K562 (cell line): Measurements from ENCODE around the gene NAGLU. TPM values are rescaled to one million over a fixed set of nuclear protein-coding genes. Genes with fewer than 3 reads are reported as not detected.

ENCODE experiments used
- BCOR ChIP-seq: fragments of 450-650 bp; IDR thresholded peaks from 2 replicates; pipeline ENCODE4 v1.6.1; 2016
- COPS2 ChIP-seq: fragments of 450-650 bp; conservative IDR thresholded peaks from 2 replicates; pipeline ENCODE4 v1.6.1; 2016; ENCODE audit warnings: mild to moderate bottlenecking, moderate library complexity
- EGR1 ChIP-seq: fragments of 450-650 bp; conservative IDR thresholded peaks from 2 replicates; pipeline ENCODE4 v1.6.1; 2017; ENCODE audit warnings: mild to moderate bottlenecking
- EP400 ChIP-seq: fragments of 450-650 bp; IDR thresholded peaks from 2 replicates; pipeline ENCODE4 v1.6.1; 2017; ENCODE audit warnings: antibody characterized with exemption, mild to moderate bottlenecking, moderate library complexity
- ETV6 ChIP-seq, 3 experiments: fragments of 150-350 bp in 1 of 3; sonication (generic) in 1 of 3; formaldehyde crosslinking in 1 of 3; IDR thresholded peaks; 2 replicates each; pipeline versions ENCODE4 v1.6.1 to v1.8.0; 2014 to 2022; ENCODE audit warnings: borderline replicate concordance in 2 of 3, low read depth in 2 of 3, antibody characterized with exemption in 1 of 3, low read length in 1 of 3, mild to moderate bottlenecking in 1 of 3, missing genetic modification reagents in 1 of 3
- FOXK2 ChIP-seq, 2 experiments: fragments of 450-650 bp; IDR thresholded peaks in 1 of 2; conservative IDR thresholded peaks in 1 of 2; 2 replicates each; pipeline ENCODE4 v1.6.1; 2016; ENCODE audit warnings: low read depth in 2 of 2, mild to moderate bottlenecking in 1 of 2
- HCFC1 ChIP-seq: IDR thresholded peaks from 2 replicates; pipeline ENCODE4 v1.6.1; 2012; ENCODE audit warnings: low read depth, low read length, improper control_type of control experiment
- HDAC2 ChIP-seq: fragments of 450-650 bp; IDR thresholded peaks from 2 replicates; pipeline ENCODE4 v1.6.1; 2016; ENCODE audit warnings: mild to moderate bottlenecking
- MAFG ChIP-seq: fragments of 450-650 bp; conservative IDR thresholded peaks from 2 replicates; pipeline ENCODE4 v1.6.1; 2016; ENCODE audit warnings: missing genetic modification characterization, missing compliant biosample characterization
- MEF2D ChIP-seq: conservative IDR thresholded peaks from 2 replicates; pipeline ENCODE4 v1.6.1; 2016; ENCODE audit warnings: low read depth, missing genetic modification characterization, missing compliant biosample characterization
- MGA ChIP-seq: fragments of 450-650 bp; IDR thresholded peaks from 2 replicates; pipeline ENCODE4 v1.6.1; 2016; ENCODE audit warnings: mild to moderate bottlenecking, moderate library complexity
- MIER1 ChIP-seq: fragments of 450-650 bp; IDR thresholded peaks from 2 replicates; pipeline ENCODE4 v1.6.1; 2016; ENCODE audit warnings: antibody characterized with exemption, mild to moderate bottlenecking, low read depth
- RBM39 ChIP-seq: fragments of 200-400 bp; formaldehyde crosslinking; optimal IDR thresholded peaks from 2 replicates; pipeline ENCODE3; 2018; ENCODE audit warnings: low read depth, low read length
- ZNF134 ChIP-seq: fragments of 250-450 bp; sonication (Bioruptor Pico); conservative IDR thresholded peaks from 2 replicates; pipeline ENCODE4 v1.4.0; 2020
- ZNF282 ChIP-seq: sonication (generic); formaldehyde crosslinking; IDR thresholded peaks from 2 replicates; pipeline ENCODE4 v1.8.1; 2023; ENCODE audit warnings: missing genetic modification reagents
- ZNF347 ChIP-seq: fragments of 450-650 bp; formaldehyde crosslinking; IDR thresholded peaks from 2 replicates; pipeline ENCODE4 v1.4.0; 2020; ENCODE audit warnings: low read depth, mild to moderate bottlenecking, moderate library complexity
- polyA plus RNA-seq, 8 experiments: library from polyadenylated mRNA; depleted of rRNA in 4 of 8; stranded (reverse) in 5 of 8; unstranded in 3 of 8; fragments of >200 nt; fragmentation: Nextera tagmentation in 2 of 8; fragmentation: Illumina TruSeq in 1 of 8; extraction: Ambion mirVana in 2 of 8; extraction: Trizol in 1 of 8; gene quantifications; 2 replicates each; pipeline versions ENCODE4 v1.2.1 to v1.2.3, GENCODE V29; 2011 to 2014; ENCODE audit warnings: inconsistent platforms in 1 of 8, missing spikeins in 1 of 8
- total RNA-seq, 7 experiments: library from RNA; depleted of rRNA in 6 of 7; stranded (reverse); fragments of >200 nt in 6 of 7; fragmentation: Illumina TruSeq in 2 of 7; extraction: Trizol in 2 of 7; gene quantifications; 2 replicates each; pipeline versions ENCODE4 v1.2.1 to v1.2.3, GENCODE V29; 2011 to 2021; ENCODE audit warnings: low replicate concordance in 1 of 7
- TF ChIP-seq, protein P1 (sequence below): fragments of 250-450 bp; sonication (Bioruptor Pico); IDR thresholded peaks from 2 replicates; pipeline ENCODE4 v1.8.0; 2022; ENCODE audit warnings: moderate library complexity, mild to moderate bottlenecking, inconsistent platforms

Gene NAGLU
- total and polyA plus RNA-seq, 9 of the 15 experiments (the other 6 are each of a cell fraction or from before 2014, with no cell fraction given) = 0.04 to 21.5 (median 8.5) TPM

DNA sequence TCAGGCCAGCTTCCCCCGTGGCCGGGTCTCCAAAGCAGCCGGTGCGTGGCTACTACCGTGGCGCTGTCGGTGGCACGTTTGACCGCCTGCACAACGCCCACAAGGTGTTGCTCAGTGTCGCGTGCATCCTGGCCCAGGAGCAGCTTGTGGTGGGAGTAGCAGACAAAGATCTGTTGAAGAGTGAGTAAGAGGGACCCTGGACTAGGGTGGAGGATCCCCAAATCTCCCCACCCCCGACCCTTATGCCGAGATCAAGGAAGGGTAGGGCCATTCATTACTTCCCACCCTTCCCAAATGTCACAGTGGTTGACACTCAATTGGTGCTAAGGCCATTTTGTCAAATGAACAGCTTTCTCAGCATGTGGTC, 27.1 kb downstream of the NAGLU start (continued):
- TF ChIP-seq MGA = peak; percentile 12
- no peak for TF ChIP-seq HCFC1
- no peak for TF ChIP-seq ZNF347 (CRISPR knock-in tag)
- TF ChIP-seq EGR1 = peak; percentile 77
- TF ChIP-seq HDAC2 = 0 out of 2 replicates have a peak, but pooled peaks have one; percentile 7
- TF ChIP-seq ETV6 (IDR thresholded peaks at IDR 0.05; ENCODE audit: borderline replicate concordance in 1 of 2, low read depth in 2 of 2, low read length in 1 of 2) = no peak
- TF ChIP-seq ETV6 (CRISPR knock-in tag; IDR thresholded peaks at IDR 0.05; ENCODE audit: borderline replicate concordance) = no peak
- TF ChIP-seq, protein P1, sequence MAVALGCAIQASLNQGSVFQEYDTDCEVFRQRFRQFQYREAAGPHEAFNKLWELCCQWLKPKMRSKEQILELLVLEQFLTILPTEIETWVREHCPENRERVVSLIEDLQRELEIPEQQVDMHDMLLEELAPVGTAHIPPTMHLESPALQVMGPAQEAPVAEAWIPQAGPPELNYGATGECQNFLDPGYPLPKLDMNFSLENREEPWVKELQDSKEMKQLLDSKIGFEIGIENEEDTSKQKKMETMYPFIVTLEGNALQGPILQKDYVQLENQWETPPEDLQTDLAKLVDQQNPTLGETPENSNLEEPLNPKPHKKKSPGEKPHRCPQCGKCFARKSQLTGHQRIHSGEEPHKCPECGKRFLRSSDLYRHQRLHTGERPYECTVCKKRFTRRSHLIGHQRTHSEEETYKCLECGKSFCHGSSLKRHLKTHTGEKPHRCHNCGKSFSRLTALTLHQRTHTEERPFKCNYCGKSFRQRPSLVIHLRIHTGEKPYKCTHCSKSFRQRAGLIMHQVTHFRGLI (CRISPR knock-in tag) = no peak
- TF ChIP-seq BCOR = no peak
- no peak for TF ChIP-seq EP400
- TF ChIP-seq MAFG (tag) = no peak
- TF ChIP-seq FOXK2 (conservative IDR thresholded peaks at IDR 0.05 in 1 of 2, IDR thresholded peaks at IDR 0.05 in 1 of 2; ENCODE audit: low read depth in 2 of 2) = no peak
- TF ChIP-seq ZNF134 (CRISPR knock-in tag) = no peak
- TF ChIP-seq MIER1 = no peak
- TF ChIP-seq COPS2 = no peak
- no peak for TF ChIP-seq MEF2D (tag)
- TF ChIP-seq ZNF282 = no peak
- TF ChIP-seq RBM39 = no peak
